Measurements from ENCODE around the gene CDHR2.

- TF ChIP-seq POLR2A (IDR thresholded peaks at IDR 0.05) (no peak), CTCF (IDR thresholded peaks at IDR 0.05) (no peak)
These were observed 11.2 kb downstream of the CDHR2 start for GRCh38 chr5:176560364-176560763.
